Right cardiac atrium (tissue), 5 donors: ENCODE data around the gene TRIL. TPM values are rescaled to one million over a fixed set of nuclear protein-coding genes. Genes with fewer than 3 reads are reported as not detected.
A peak's percentile ranks its signal among the peaks of the same experiment; 100 is the strongest.

Source experiments
- ATAC-seq, 2 donors: fragments of 200-7000 bp; cut with Tn5 transposase; one replicate each; pipeline versions ENCODE4 v1.8.0 to v1.9.1; 2020; ENCODE audit warnings: moderate library complexity in 2 of 2, mild to moderate bottlenecking in 1 of 2
- DNase-seq, 3 donors: peaks; one replicate each; pipeline ENCODE4 v3.0.0-alpha.2; 2020
- H3K27ac ChIP-seq: one replicate; pipeline ENCODE4 v1.5.1; 2013; ENCODE audit warnings: mild to moderate bottlenecking, low read length, control low read depth, moderate library complexity
- H3K27me3 ChIP-seq: one replicate; pipeline ENCODE4 v1.6.1; 2013; ENCODE audit not compliant: control insufficient read depth, insufficient read depth
- H3K4me1 ChIP-seq: one replicate; pipeline ENCODE4 v1.6.1; 2013; ENCODE audit warnings: low read length; ENCODE audit not compliant: control insufficient read depth, insufficient read depth
- H3K4me3 ChIP-seq: one replicate; pipeline ENCODE4 v1.5.1; 2013; ENCODE audit warnings: low read length, control low read depth
- H3K9me3 ChIP-seq: one replicate; pipeline ENCODE4 v1.6.1; 2013; ENCODE audit warnings: low read length; ENCODE audit not compliant: control insufficient read depth
- WGBS: extraction: QIAGEN DNeasy Blood & Tissue Kit; methylation state at CpG from one replicate; pipeline ENCODE4 v1.1.7; 2013; 5-methylcytosine and 5-hydroxymethylcytosine counted together
- intact Hi-C, 4 donors: fragments of 100-400 bp; cut with DNase I; formaldehyde crosslinking; loops; one replicate each; pipeline versions ENCODE4 v1.11.0 to v1.14.0; 2022 to 2023
- long read RNA-seq, 4 donors: library from polyadenylated mRNA; unstranded; transcript quantifications; one replicate each; pipeline ENCODE4 v2.0.0, GENCODE V29; 2020 to 2021
- polyA plus RNA-seq: library from polyadenylated mRNA; stranded (reverse); fragments of 200-250 nt; gene quantifications from one replicate; pipeline ENCODE4 v1.2.3, GENCODE V29; 2013
- total RNA-seq, 4 donors: library from RNA; stranded (reverse); fragmentation: NEBNext Ultra II Directional; extraction: Animal tissue kit (Norgen Biotek cat#: 25700); gene quantifications; one replicate each; pipeline ENCODE4 v1.2.1, GENCODE V29; 2021
- donor health status: healthy with polysubstance abuse.
- donor health status: DM: no; HTN: yes; CAD: no.
- donor health status: DM: no; HTN: no; CAD: no.
- donor health status: DM: no; HTN: yes; CAD: no; lungs with severe emphysema.
- donor health status: DM: yes; HTN: yes; CAD: no.

TRIL gene
- total RNA-seq (1 to 10 TPM; 1.3 to 2.9 (median 2.5) TPM), polyA plus RNA-seq (0.84 TPM)
- long read RNA-seq, donor 1, full-length matches to known transcripts: 6 of 6 reads
- long read RNA-seq, donor 1, partial matches to known transcripts: 0 of 6 reads
- long read RNA-seq, donor 1, other reads (novel, unspliced or antisense): 0 of 6 reads
- long read RNA-seq, donor 2, full-length matches to known transcripts: 10 of 10 reads
- long read RNA-seq, donor 2, partial matches to known transcripts: 0 of 10 reads
- long read RNA-seq, donor 2, other reads (novel, unspliced or antisense): 0 of 10 reads
- long read RNA-seq, donor 3, full-length matches to known transcripts: 15 of 15 reads
- long read RNA-seq, donor 3, partial matches to known transcripts: 0 of 15 reads
- long read RNA-seq, donor 3, other reads (novel, unspliced or antisense): 0 of 15 reads
- long read RNA-seq, donor 4, full-length matches to known transcripts: 9 of 9 reads
- long read RNA-seq, donor 4, partial matches to known transcripts: 0 of 9 reads
- long read RNA-seq, donor 4, other reads (novel, unspliced or antisense): 0 of 9 reads

- Histone ChIP-seq H3K4me1 (peaks cover 6% of the 10 kb centered on the region), H3K27ac (no peak within 1 kb of the TSS)
Measured at GRCh38 chr7:28958235-28958979, at the start of gene TRIL. Gene TRIL, minus strand, starts transcription at chr7:28958330. Its CDS starts 284 bp downstream, at chr7:28958046.

GRCh38 chr7:29007127-29007526, 49.0 kb upstream of the TRIL start:
- no peak overlapping the region for H3K27ac ChIP-seq
- no peaks in the 10 kb centered on the region for H3K4me1 ChIP-seq
- 69% methylated on average over 2 of the region's 2 CpGs for WGBS
- H3K9me3 ChIP-seq: no peaks in the 10 kb centered on the region
- no peaks in the 10 kb centered on the region for H3K27me3 ChIP-seq
- intact Hi-C loops: no loop called here
- DNase-seq (no peak), ATAC-seq (no peak)
- H3K4me3 ChIP-seq: no peak overlapping the region

More at GRCh38 chr7:28958235-28958979, at the start of gene TRIL:
- intact Hi-C loops: loop anchor here in 2 of 4 donors (5.0 to 10.0 kb wide), 3 partner anchors 56 to 146 kb away; no protein-coding TSS in a partner anchor
- Histone ChIP-seq H3K4me3 (peak within 1 kb of the TSS; percentile 44), H3K9me3 (no peaks in the 10 kb centered on the region), H3K27me3 (no peaks in the 10 kb centered on the region)
- WGBS: 4% methylated on average over 66 of the region's 66 CpGs
- DNase-seq (peak; percentile 85 to 95 (median 94)), ATAC-seq (peak; percentile 68)

- no peak for DNase-seq
- Histone ChIP-seq H3K27ac (no peak overlapping the region), H3K4me3 (no peak overlapping the region), H3K4me1 (no peaks in the 10 kb centered on the region), H3K27me3 (no peaks in the 10 kb centered on the region), H3K9me3 (no peaks in the 10 kb centered on the region)
- ATAC-seq: no peak
- 77% methylated on average over 3 of the region's 3 CpGs for WGBS
- intact Hi-C loops: no loop called here
Measured at GRCh38 chr7:29005829-29006228, 47.7 kb upstream of the TRIL start.

GRCh38 chr7:29005406-29005805, 47.3 kb upstream of the TRIL start:
- 29% methylated on average over 1 of the region's 1 CpG for WGBS
- Histone ChIP-seq H3K27ac (no peak overlapping the region), H3K27me3 (no peaks in the 10 kb centered on the region), H3K4me1 (no peaks in the 10 kb centered on the region), H3K9me3 (no peaks in the 10 kb centered on the region), H3K4me3 (no peak overlapping the region)
- DNase-seq (no peak), ATAC-seq (no peak)
- intact Hi-C loops: no loop called here

- WGBS: 97% methylated on average over 5 of the region's 5 CpGs
- no peak overlapping the region for H3K27ac ChIP-seq
- DNase-seq: no peak
- H3K9me3 ChIP-seq: no peaks in the 10 kb centered on the region
- H3K4me1 ChIP-seq: no peaks in the 10 kb centered on the region
- intact Hi-C loops: no loop called here
- H3K4me3 ChIP-seq: no peak overlapping the region
- no peak for ATAC-seq
- H3K27me3 ChIP-seq: no peaks in the 10 kb centered on the region
Measured at GRCh38 chr7:29003703-29004102, 45.6 kb upstream of the TRIL start.

- no peaks in the 10 kb centered on the region for H3K9me3 ChIP-seq
- H3K27me3 ChIP-seq: no peaks in the 10 kb centered on the region
- ATAC-seq (no peak), DNase-seq (no peak)
- no peak overlapping the region for H3K27ac ChIP-seq
- no peak overlapping the region for H3K4me3 ChIP-seq
- WGBS: 91% methylated on average over 2 of the region's 2 CpGs
- intact Hi-C loops: no loop called here
- H3K4me1 ChIP-seq: peaks cover 5% of the 10 kb centered on the region
Measured at GRCh38 chr7:29000717-29001076, 42.6 kb upstream of the TRIL start.

- DNase-seq: no peak
- H3K4me3 ChIP-seq: no peak overlapping the region
- no peaks in the 10 kb centered on the region for H3K27me3 ChIP-seq
- peak; percentile 47 to 77 for ATAC-seq
- WGBS: 70% methylated on average over 12 of the region's 12 CpGs
- no peaks in the 10 kb centered on the region for H3K9me3 ChIP-seq
- intact Hi-C loops: no loop called here
- H3K4me1 ChIP-seq: peaks cover 5% of the 10 kb centered on the region
- no peak overlapping the region for H3K27ac ChIP-seq
Measured at GRCh38 chr7:28999895-29000716, 42.0 kb upstream of the TRIL start.

- Histone ChIP-seq H3K27ac (no peak overlapping the region), H3K4me3 (no peak overlapping the region), H3K9me3 (no peaks in the 10 kb centered on the region), H3K4me1 (peaks cover 5% of the 10 kb centered on the region), H3K27me3 (no peaks in the 10 kb centered on the region)
- ATAC-seq (peak; percentile 59 to 73), DNase-seq (no peak)
- intact Hi-C loops: no loop called here
- WGBS: 74% methylated on average over 5 of the region's 5 CpGs
Measured at GRCh38 chr7:28999427-28999826, 41.3 kb upstream of the TRIL start.

GRCh38 chr7:28998105-28998504, 40.0 kb upstream of the TRIL start:
- intact Hi-C loops: no loop called here
- Histone ChIP-seq H3K9me3 (no peaks in the 10 kb centered on the region), H3K4me3 (no peak overlapping the region), H3K4me1 (peaks cover 5% of the 10 kb centered on the region), H3K27me3 (no peaks in the 10 kb centered on the region), H3K27ac (no peak overlapping the region)
- ATAC-seq (peak; percentile 51 to 62), DNase-seq (peak in 1 of 3 donors; percentile 46)
- 17% methylated on average over 4 of the region's 4 CpGs for WGBS

- 46% methylated on average over 6 of the region's 6 CpGs for WGBS
- ATAC-seq (peak; percentile 44 to 58), DNase-seq (no peak)
- H3K4me3 ChIP-seq: no peak overlapping the region
- no peak overlapping the region for H3K27ac ChIP-seq
- no peaks in the 10 kb centered on the region for H3K9me3 ChIP-seq
- no peaks in the 10 kb centered on the region for H3K27me3 ChIP-seq
- H3K4me1 ChIP-seq: peaks cover 5% of the 10 kb centered on the region
- intact Hi-C loops: no loop called here
Measured at GRCh38 chr7:28996836-28997235, 38.7 kb upstream of the TRIL start.
